ENCODE results near the gene CFAP77. TPM values are rescaled to one million over a fixed set of nuclear protein-coding genes. Genes with fewer than 3 reads are reported as not detected.

Gene CFAP77
- total RNA-seq, 1 experiment from 2014 or later: not detected

DNA sequence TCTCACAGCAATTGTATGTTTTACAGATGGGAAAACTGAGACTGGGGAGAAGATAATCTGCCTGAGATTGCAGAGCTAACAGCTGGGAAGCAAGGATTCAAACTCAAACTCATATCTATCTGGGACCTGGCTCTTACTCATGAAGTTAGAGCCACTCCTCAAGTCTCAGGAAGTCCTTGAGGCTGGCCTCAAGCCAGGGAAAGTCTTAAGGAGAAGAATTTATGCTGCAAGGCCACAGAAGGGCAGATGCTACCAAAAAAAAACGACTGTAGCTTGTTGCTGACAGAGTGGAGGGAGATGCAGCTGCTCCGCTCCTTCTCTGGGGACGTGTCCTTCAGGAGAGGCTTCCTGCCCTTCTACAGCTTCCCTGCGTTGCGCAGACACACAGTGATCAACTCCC, 212.1 kb downstream of the CFAP77 start:
- no peak for DNase-seq (ENCODE audit: low read depth, low spot score)
- in situ Hi-C loops (cut with HindIII; ENCODE audit: low pct_unique_long_range_greater_than_20kb, low sequenced_read_pairs): no loop called here

Small RNAs within 50 kb of the gene (small RNA-seq; reads per million reads assigned to genes)
- gene RNU5D-2P: 0.12 to 6.8 reads per million in 2 experiments

Other genes with a start within 250 kb of the CFAP77 start
- gene NTNG2, start 248.2 kb upstream of the CFAP77 start, total RNA-seq (2014; rRNA removed; shearing (Covaris generic)): 0.37 and 0.67 TPM in 2 replicates
- gene SETX, start 55.2 kb upstream of the CFAP77 start, total RNA-seq (2014; rRNA removed; shearing (Covaris generic)): 58.2 and 59.8 TPM in 2 replicates
- 13.9 and 16.7 TPM in 2 replicates for gene TTF1, start 3.4 kb upstream of the CFAP77 start, total RNA-seq (2014; rRNA removed; shearing (Covaris generic))
- not detected in 2 replicates for gene BARHL1, start 172.4 kb downstream of the CFAP77 start, total RNA-seq (2014; rRNA removed; shearing (Covaris generic))